Gastroesophageal sphincter (tissue), 3 donors: ENCODE results near the gene CCDC106.

ENCODE experiments used
- CTCF ChIP-seq, 4 experiments: fragments of 200-600 bp in 2 of 4; fragments of 450-650 bp in 2 of 4; sonication (generic) in 1 of 4; IDR thresholded peaks; one replicate each; pipeline ENCODE4 v1.5.1; 2017 to 2019; ENCODE audit warnings: antibody characterized with exemption in 4 of 4, mild to moderate bottlenecking in 2 of 4, moderate library complexity in 2 of 4
- POLR2A ChIP-seq, 2 donors: fragments of 450-650 bp; IDR thresholded peaks; one replicate each; pipeline ENCODE4 v1.6.1; 2017; ENCODE audit warnings: antibody characterized with exemption in 2 of 2, mild to moderate bottlenecking in 2 of 2, moderate library complexity in 1 of 2
- POLR2AphosphoS5 ChIP-seq: sonication (generic); formaldehyde crosslinking; IDR thresholded peaks from one replicate; pipeline ENCODE4 v1.6.1; 2017; ENCODE audit warnings: antibody characterized with exemption

DNA sequence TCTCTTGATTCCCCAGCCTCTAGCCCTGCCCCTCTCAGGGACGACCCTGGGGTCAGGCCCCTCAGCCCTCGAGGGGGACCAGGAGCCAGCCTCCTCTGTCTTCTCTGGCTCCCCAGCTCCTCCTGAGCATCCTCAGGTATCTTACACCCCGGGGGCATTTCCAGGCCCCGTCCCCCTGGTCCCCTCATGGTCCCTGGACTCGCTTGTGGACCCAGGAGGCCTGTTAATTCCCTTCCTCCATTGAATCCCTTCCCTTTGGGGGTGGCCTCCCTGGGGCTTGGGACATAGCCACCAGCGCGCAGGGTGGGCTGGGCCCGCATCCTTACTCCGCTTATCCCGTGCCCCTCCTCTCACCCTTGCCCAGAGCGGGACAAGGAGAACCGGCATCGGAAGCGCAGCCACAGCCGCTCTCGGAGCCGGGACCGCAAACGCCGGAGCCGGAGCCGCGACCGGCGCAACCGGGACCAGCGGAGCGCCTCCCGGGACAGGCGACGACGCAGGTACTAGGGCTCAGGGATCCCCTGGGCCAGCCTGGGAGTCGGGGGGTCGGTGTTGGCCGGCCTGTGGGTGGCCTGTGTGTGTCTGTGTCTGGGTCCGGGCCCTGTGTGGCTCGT lies 10.9 kb downstream of the CCDC106 start:
- TF ChIP-seq POLR2A (IDR thresholded peaks at IDR 0.05) = no peak
- TF ChIP-seq CTCF (IDR thresholded peaks at IDR 0.05) = no peak
- no peak for TF ChIP-seq POLR2AphosphoS5
